GM18873 (cell line): Measurements from ENCODE around the gene PREX1.

Experiments
- ATAC-seq: cut with Tn5 transposase; IDR thresholded peaks from one replicate; pipeline ENCODE4 v1.9.1; 2021; ENCODE audit warnings: mild to moderate bottlenecking, moderate library complexity, moderate number of reproducible peaks; ENCODE audit not compliant: unreplicated experiment, low FRiP score

Gene PREX1

GRCh38 chr20:48708630-48709029 is 119.2 kb downstream of the PREX1 start:
- no peak for ATAC-seq

DNA sequence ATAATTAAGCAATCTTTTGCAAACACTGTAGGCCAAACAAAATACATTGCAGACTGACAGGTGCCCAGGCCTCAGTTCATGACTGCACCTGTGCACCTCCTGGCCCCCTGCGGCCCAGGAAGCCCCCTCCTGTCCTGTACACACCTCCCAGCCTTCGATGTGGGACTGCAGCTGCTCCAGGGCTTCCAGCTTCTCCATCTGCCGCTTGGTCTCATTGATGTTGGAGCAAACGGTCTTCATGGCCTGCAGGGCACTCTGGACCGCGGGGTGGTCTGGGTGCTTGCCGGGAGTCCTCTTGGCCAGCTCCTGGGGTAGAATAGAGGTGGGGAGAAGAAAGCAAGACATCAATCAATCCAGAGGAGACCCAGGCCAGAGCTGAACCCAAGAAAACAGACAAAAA is 119.7 kb downstream of the PREX1 start:
- ATAC-seq: no peak

- ATAC-seq: no peak
Observed at GRCh38 chr20:48706710-48707365, 121.0 kb downstream of the PREX1 start.

- ATAC-seq: no peak
Observed at GRCh38 chr20:48706116-48706656, 121.6 kb downstream of the PREX1 start.

GRCh38 chr20:48705240-48706115 is 122.3 kb downstream of the PREX1 start:
- no peak for ATAC-seq

GRCh38 chr20:48704761-48705160 is 123.0 kb downstream of the PREX1 start:
- no peak for ATAC-seq

DNA sequence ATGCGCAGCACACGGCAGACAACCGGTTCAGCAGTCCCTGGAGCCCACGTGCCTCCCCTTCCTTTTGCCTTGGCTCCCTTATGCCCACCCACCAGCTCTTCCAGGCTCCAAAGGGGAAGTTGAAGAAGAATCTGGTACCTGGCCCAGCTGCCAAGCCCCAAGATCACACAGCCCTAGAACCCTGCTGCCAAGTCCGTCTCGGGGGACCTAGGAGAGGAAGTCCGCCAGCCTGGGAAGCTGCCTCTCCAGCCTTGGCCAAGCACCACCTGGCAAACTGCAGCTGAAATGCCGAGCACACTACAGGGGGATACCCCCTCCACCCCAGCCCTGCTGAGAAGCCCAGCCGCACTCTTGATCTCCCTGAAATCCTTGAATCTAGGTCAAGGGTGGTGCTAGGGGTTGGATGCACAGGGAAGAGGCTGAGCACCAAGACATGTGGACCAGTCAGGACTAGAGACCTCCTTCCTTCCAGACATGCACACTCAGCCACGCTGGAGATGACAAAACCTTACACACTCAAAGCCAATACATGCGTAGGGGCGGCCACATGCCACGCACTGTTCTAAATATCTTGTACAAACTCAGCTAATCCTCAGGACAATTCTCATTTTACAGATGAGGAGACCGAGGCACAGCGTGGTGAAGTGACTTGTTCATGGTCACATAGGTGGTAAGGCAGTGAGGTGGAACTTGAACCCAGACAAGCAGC is 124.1 kb downstream of the PREX1 start:
- ATAC-seq: no peak

GRCh38 chr20:48703107-48703506 is 124.7 kb downstream of the PREX1 start:
- ATAC-seq: no peak

- ATAC-seq: no peak
Observed at GRCh38 chr20:48702455-48702913, 125.3 kb downstream of the PREX1 start.

GRCh38 chr20:48701702-48702101 is 126.1 kb downstream of the PREX1 start:
- ATAC-seq: no peak

GRCh38 chr20:48698507-48699267 is 129.1 kb downstream of the PREX1 start:
- no peak for ATAC-seq

DNA sequence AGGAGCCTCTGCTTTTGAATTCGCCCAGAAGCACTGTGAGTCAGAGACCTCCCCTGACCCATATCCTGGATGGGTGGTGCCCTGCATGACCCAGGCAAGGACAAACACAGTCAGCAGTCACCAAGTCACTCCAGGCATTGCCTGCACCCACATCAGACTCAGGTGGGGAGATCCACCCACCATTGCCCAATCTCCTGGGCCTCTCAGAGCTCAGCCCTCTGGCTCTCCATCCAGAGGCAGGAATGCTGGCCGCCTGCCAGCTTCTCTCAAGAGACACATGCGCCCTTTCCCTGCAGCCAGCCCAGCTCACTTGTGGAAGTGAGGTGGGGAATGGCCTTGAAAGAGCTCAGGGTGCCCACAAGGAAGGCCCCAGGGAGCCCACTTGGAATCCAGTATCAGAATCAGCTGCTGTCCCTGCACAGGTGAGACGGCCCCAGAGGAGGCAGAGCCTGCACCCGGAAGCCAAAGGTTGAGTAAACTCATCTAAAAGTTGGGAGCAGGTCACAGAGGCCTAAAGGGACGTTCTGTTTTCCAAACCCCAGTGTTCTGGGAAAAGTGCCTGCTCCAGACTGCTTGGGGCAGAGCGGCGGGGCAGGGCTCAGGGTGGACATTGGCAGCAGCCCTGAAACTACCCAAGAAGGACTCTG is 129.8 kb downstream of the PREX1 start:
- no peak for ATAC-seq

DNA sequence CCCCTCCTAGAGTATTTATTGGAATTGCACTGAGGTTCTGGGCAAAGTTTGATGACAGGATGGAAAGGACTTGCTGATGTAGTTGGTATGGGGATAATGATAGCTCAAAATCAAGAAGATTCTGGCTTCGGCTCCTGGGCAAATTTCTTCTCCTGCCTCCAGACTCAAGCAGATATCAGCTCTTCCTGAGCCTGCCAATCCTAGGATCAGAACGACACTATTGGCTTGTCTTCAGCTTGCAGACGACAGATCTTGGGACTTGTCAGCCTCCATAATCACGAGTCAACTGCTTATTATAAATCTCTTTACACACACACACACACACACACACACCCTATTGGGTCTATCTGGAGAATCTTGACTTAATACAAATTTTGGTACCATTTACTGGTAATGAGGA is 131.1 kb downstream of the PREX1 start:
- no peak for ATAC-seq

DNA sequence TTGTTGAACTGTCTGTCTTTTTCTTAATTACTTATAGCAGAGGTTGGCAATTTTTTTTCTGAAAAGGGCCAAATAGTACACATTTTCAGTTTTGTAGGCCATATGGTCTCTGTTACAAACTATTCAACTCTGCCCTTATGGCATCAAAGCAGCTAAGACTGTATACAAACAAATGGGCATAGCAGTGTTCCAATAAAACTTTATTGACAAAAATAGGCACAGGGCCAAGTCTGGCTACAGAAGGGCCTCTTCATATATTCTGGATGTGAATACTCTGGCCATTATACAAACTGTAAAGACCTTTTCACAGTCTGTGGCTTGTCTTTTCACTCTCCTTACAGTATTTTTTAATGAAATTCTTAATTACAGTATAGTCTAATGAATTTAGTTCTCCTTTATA is 132.1 kb downstream of the PREX1 start:
- no peak for ATAC-seq

DNA sequence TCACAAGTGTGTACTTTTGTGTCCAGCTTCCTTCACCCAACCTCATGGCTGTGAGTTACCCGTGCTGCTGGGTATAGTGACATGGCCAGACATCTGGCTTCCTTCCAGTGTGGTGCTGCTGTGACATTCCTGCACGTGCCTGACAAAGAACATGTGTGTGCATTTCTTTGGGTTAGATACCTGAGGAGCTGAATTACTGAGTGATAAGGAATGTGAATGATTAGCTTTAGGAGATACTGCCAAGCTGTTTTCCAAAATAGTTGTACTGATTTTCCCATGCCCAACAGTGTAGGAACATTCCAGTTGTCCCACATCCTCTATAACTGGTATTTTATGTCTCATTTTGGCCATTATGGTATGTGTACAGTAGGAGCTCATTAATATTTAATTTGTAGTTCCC is 132.5 kb downstream of the PREX1 start:
- ATAC-seq: no peak

DNA sequence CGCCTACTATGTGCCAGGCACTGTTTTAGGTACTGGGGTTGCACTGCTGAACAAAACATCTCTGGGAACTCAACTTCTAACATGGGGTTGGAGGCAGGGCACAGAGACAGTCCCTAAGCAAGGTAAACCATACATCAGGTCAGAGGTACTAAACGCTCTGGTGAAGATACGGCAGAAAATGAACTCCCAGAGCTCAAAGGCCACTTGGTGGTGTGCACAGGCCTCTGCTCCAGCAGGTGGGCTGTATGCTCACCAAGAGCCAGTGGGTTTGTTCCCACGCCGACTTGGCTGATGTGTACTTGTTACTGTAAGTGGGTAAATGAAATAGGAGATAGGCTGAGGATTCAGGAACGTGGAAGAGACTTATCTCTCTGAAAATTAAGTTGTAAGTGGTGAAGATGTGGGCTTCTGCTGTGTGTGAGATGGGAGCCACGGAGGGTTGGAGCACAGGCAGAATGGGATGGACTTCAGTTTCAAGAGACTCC is 133.4 kb downstream of the PREX1 start:
- ATAC-seq: no peak

DNA sequence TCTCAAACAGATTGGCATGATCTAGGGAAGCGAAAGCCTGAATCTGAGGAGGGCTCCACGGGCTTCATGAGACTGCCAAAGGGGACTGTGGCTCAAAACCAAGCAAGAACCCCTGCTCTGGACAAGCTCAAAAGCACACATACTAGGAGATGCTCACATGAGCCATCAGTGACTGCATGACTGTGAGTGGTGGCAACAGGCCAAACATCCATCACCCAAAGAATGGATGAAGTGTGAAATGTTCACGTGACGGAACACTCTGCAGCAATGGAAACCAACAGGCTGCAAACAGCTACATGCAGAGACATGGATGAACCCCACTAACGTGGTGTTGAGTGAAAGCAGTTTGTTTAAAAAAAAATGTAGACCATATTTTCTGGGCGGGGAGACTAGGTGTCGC is 136.3 kb downstream of the PREX1 start:
- no peak for ATAC-seq

DNA sequence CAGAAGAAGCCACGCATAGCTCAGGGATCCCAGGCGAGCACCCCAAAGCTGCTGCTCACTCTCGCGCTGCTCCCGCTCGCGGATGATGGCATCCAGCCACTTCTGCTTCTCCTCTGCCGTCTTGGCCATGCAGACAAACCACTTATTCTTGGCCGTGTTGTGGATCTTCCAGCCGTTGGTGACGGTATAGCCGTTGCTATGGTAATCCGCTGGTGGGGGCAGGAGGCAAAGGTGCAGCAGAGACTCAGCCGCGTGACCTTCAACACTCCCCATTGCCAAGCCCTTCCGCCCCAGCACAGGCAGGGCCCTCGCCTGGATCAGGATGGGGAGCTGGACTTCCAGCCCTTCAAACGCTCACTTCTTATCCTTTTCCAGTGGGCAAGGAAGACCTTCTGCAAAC is 136.9 kb downstream of the PREX1 start:
- no peak for ATAC-seq

DNA sequence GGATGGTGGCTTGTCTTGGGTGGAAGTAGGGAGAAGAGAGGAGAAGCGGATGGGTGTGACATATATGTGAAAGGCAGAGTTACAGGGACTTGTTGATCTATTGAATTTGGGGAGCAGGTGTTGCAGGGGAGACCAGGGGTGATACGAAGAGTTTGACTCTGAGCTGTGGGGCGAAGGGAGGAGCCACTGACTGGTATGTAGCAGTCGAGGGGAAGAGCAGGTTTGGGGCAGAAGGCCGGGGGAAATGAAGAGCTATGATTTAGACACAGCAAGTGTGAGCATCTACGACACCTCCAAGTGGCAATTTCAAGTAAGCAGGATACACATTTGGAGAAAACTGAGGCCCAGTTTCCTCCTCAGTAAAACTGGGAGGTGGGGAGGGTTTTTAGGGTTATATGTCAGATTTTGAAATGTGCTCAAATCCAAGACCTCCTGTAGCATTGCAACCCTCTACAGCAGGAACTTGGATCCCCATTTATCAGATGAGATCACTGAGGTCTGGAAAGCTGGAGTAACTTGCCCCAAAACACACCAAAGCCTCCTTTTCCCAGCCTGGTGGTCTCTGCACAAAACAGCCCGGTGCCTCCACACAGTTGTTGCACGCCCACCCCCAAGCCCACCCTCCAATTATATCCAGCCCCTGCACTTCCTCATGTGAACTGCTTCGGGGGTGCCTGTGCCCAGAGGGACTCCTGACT is 137.8 kb downstream of the PREX1 start:
- no peak for ATAC-seq
